ENCODE measurements around the gene ABCA7. TPM values are rescaled to one million over a fixed set of nuclear protein-coding genes. Genes with fewer than 3 reads are reported as not detected.

Gene ABCA7
- total and polyA plus RNA-seq, 2 of the 13 experiments (the other 11 are each of a cell fraction or from before 2014, with no cell fraction given) = 4.4 to 32.4 TPM

GRCh38 chr19:996051-996838 is 43.7 kb upstream of the ABCA7 start:
- peaks cover 47% of the 10 kb centered on the region for H3K4me1 ChIP-seq (ENCODE audit: insufficient read depth, low read length)
- H3K4me2 ChIP-seq (ENCODE audit: low read depth, low read length) = peak overlapping the region; percentile 45
- ATAC-seq (no peak), DNase-seq (ENCODE audit: low spot score) (no peak), FAIRE-seq (no peak)
- in situ Hi-C loops (cut with HindIII; ENCODE audit: extremely low pct_ligation_motif_present, low pct_unique_long_range_greater_than_20kb) = no loop called here
- BruUV-seq (replicated peaks) = no TSS peak
- no peak overlapping the region for H3K4me3 ChIP-seq (replicated peaks in 1 of 3; ENCODE audit: insufficient read depth in 1 of 3, low read depth in 2 of 3, low read length in 3 of 3)
- peaks cover 3 to 19% of the 10 kb centered on the region in 2 experiments; a peak in 4 of 5 replicates for H3K27me3 ChIP-seq (ENCODE audit: control insufficient read depth in 1 of 2, insufficient read depth in 2 of 2, low read length in 2 of 2)
- no peak overlapping the region for H3K9ac ChIP-seq (ENCODE audit: insufficient read depth, low read depth, low read length)
- H3K9me3 ChIP-seq (ENCODE audit: low read length) = no peaks in the 10 kb centered on the region
- ChIA-PET CTCF (ENCODE audit: low intra/inter-chr PET ratio, low total read pairs) (no interaction called here), POLR2A (interaction anchor here (1.5 kb wide), 1 partner anchor 73 kb away, joined by 4 read pairs; no protein-coding TSS in a partner anchor)
- intact Hi-C loops (cut with micrococcal nuclease; ENCODE audit: unreplicated experiment) = loop anchor here (10.0 kb wide), 1 partner anchor 211 kb away; no protein-coding TSS in a partner anchor
- H4K20me1 ChIP-seq (ENCODE audit: insufficient read depth, low read length) = peaks cover 6% of the 10 kb centered on the region; the same call in 1 of the 2 replicates
- H2AFZ ChIP-seq (ENCODE audit: low read length) = no peak overlapping the region
- no peak overlapping the region for H3K27ac ChIP-seq (ENCODE audit: extremely low read length, insufficient read depth, low read length)
- H3K79me2 ChIP-seq (ENCODE audit: insufficient read depth, low read length) = no peaks in the 10 kb centered on the region
- peaks cover 0 to 5% of the 10 kb centered on the region in 2 experiments; a peak in 1 of 5 replicates for H3K36me3 ChIP-seq (replicated peaks in 1 of 2; ENCODE audit: control insufficient read depth in 1 of 2, insufficient read depth in 2 of 2, low read length in 2 of 2)
- 53% methylated on average over 33 of the region's 64 CpGs for whole genome bisulfite sequencing (ENCODE audit: low lambda C conversion rate)
- no peak for TF ChIP-seq TMF1 (CRISPR knock-in tag; IDR thresholded peaks at IDR 0.05; ENCODE audit: low read depth)
- TF ChIP-seq ZNF512B (CRISPR knock-in tag; IDR thresholded peaks at IDR 0.05; ENCODE audit: borderline replicate concordance) = no peak
- no peak for TF ChIP-seq ZNF256 (CRISPR knock-in tag; conservative IDR thresholded peaks at IDR 0.05)
- no peak for TF ChIP-seq RFX5 (IDR thresholded peaks at IDR 0.05; ENCODE audit: low read depth, low read length)
- TF ChIP-seq, protein P1, sequence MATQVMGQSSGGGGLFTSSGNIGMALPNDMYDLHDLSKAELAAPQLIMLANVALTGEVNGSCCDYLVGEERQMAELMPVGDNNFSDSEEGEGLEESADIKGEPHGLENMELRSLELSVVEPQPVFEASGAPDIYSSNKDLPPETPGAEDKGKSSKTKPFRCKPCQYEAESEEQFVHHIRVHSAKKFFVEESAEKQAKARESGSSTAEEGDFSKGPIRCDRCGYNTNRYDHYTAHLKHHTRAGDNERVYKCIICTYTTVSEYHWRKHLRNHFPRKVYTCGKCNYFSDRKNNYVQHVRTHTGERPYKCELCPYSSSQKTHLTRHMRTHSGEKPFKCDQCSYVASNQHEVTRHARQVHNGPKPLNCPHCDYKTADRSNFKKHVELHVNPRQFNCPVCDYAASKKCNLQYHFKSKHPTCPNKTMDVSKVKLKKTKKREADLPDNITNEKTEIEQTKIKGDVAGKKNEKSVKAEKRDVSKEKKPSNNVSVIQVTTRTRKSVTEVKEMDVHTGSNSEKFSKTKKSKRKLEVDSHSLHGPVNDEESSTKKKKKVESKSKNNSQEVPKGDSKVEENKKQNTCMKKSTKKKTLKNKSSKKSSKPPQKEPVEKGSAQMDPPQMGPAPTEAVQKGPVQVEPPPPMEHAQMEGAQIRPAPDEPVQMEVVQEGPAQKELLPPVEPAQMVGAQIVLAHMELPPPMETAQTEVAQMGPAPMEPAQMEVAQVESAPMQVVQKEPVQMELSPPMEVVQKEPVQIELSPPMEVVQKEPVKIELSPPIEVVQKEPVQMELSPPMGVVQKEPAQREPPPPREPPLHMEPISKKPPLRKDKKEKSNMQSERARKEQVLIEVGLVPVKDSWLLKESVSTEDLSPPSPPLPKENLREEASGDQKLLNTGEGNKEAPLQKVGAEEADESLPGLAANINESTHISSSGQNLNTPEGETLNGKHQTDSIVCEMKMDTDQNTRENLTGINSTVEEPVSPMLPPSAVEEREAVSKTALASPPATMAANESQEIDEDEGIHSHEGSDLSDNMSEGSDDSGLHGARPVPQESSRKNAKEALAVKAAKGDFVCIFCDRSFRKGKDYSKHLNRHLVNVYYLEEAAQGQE (IDR thresholded peaks at IDR 0.05; ENCODE audit: borderline replicate concordance in 1 of 2, low read depth in 1 of 2, low read length in 2 of 2) = no peak
- TF ChIP-seq SOX5 (CRISPR knock-in tag; IDR thresholded peaks at IDR 0.05; ENCODE audit: borderline replicate concordance) = no peak
- no peak; the same call in 1 of the 2 replicates for TF ChIP-seq TBX2 (CRISPR knock-in tag; IDR thresholded peaks at IDR 0.05; ENCODE audit: borderline replicate concordance)
- TF ChIP-seq, protein P2, sequence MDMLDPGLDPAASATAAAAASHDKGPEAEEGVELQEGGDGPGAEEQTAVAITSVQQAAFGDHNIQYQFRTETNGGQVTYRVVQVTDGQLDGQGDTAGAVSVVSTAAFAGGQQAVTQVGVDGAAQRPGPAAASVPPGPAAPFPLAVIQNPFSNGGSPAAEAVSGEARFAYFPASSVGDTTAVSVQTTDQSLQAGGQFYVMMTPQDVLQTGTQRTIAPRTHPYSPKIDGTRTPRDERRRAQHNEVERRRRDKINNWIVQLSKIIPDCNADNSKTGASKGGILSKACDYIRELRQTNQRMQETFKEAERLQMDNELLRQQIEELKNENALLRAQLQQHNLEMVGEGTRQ (IDR thresholded peaks at IDR 0.05; ENCODE audit: low read depth, low read length) = no peak
- TF ChIP-seq, protein P2 (CRISPR knock-in tag; IDR thresholded peaks at IDR 0.05; ENCODE audit: borderline replicate concordance) = no peak; the same call in 1 of the 2 replicates
- 0 out of 2 replicates have a peak, but pooled peaks have one; percentile 64 for TF ChIP-seq ZBTB21 (CRISPR knock-in tag; IDR thresholded peaks at IDR 0.05)
- TF ChIP-seq ZNF674 (CRISPR knock-in tag; IDR thresholded peaks at IDR 0.05; ENCODE audit: low read depth) = no peak
- TF ChIP-seq ZSCAN25 (CRISPR knock-in tag; IDR thresholded peaks at IDR 0.05) = no peak
- no peak for TF ChIP-seq ZFP36L1 (CRISPR knock-in tag; IDR thresholded peaks at IDR 0.05)

Measured in HepG2 (cell line).